ENCODE measurements around the gene KCNH4.
"Not testable (repeated sequence)": the region's sequence is repeated elsewhere in the genome, so short reads cannot be mapped to it uniquely, and the experiment has no call there.

KCNH4 gene

GRCh38 chr17:42210046-42210445 lies 29.1 kb upstream of the KCNH4 start:
- no peaks in the 10 kb centered on the region for H3K27me3 ChIP-seq (ENCODE audit: control insufficient read depth, insufficient read depth, low read length)
- no peaks in the 10 kb centered on the region for H3K9me3 ChIP-seq (ENCODE audit: control insufficient read depth, insufficient read depth, low read depth, low read length)
- H3K36me3 ChIP-seq (ENCODE audit: control insufficient read depth, insufficient read depth, low read length) = peaks cover 73% of the 10 kb centered on the region
- H3K9ac ChIP-seq (ENCODE audit: low read length) = no peak overlapping the region
- no peak overlapping the region for H3K4me3 ChIP-seq (ENCODE audit: low read depth, low read length)
- no peaks in the 10 kb centered on the region for H3K4me1 ChIP-seq (ENCODE audit: control insufficient read depth, insufficient read depth, low read length)
- H3K27ac ChIP-seq (ENCODE audit: low read depth, low read length) = no peak overlapping the region

- H3K4me3 ChIP-seq (ENCODE audit: low read depth, low read length); H3K9ac ChIP-seq (ENCODE audit: low read length); H3K9me3 ChIP-seq (ENCODE audit: control insufficient read depth, insufficient read depth, low read depth, low read length); H3K4me1 ChIP-seq (ENCODE audit: control insufficient read depth, insufficient read depth, low read length); H3K27ac ChIP-seq (ENCODE audit: low read depth, low read length); H3K27me3 ChIP-seq (ENCODE audit: control insufficient read depth, insufficient read depth, low read length): not testable (repeated sequence)
- peaks cover 75% of the 10 kb centered on the region for H3K36me3 ChIP-seq (ENCODE audit: control insufficient read depth, insufficient read depth, low read length)
Observed at GRCh38 chr17:42206153-42206612, 25.2 kb upstream of the KCNH4 start.

GRCh38 chr17:42203354-42203753 lies 22.4 kb upstream of the KCNH4 start:
- Histone ChIP-seq H3K27me3 (ENCODE audit: control insufficient read depth, insufficient read depth, low read length) (no peaks in the 10 kb centered on the region), H3K36me3 (ENCODE audit: control insufficient read depth, insufficient read depth, low read length) (peaks cover 68% of the 10 kb centered on the region), H3K27ac (ENCODE audit: low read depth, low read length) (no peak overlapping the region), H3K4me1 (ENCODE audit: control insufficient read depth, insufficient read depth, low read length) (no peaks in the 10 kb centered on the region), H3K9ac (ENCODE audit: low read length) (no peak overlapping the region), H3K4me3 (ENCODE audit: low read depth, low read length) (no peak overlapping the region), H3K9me3 (ENCODE audit: control insufficient read depth, insufficient read depth, low read depth, low read length) (no peaks in the 10 kb centered on the region)

GRCh38 chr17:42202696-42203095 lies 21.8 kb upstream of the KCNH4 start:
- H3K9me3 ChIP-seq (ENCODE audit: control insufficient read depth, insufficient read depth, low read depth, low read length) = no peaks in the 10 kb centered on the region
- H3K4me1 ChIP-seq (ENCODE audit: control insufficient read depth, insufficient read depth, low read length) = no peaks in the 10 kb centered on the region
- peaks cover 67% of the 10 kb centered on the region for H3K36me3 ChIP-seq (ENCODE audit: control insufficient read depth, insufficient read depth, low read length)
- H3K4me3 ChIP-seq (ENCODE audit: low read depth, low read length) = no peak overlapping the region
- no peak overlapping the region for H3K27ac ChIP-seq (ENCODE audit: low read depth, low read length)
- no peak overlapping the region for H3K9ac ChIP-seq (ENCODE audit: low read length)
- no peaks in the 10 kb centered on the region for H3K27me3 ChIP-seq (ENCODE audit: control insufficient read depth, insufficient read depth, low read length)

GRCh38 chr17:42202159-42202558 lies 21.2 kb upstream of the KCNH4 start:
- no peaks in the 10 kb centered on the region for H3K4me1 ChIP-seq (ENCODE audit: control insufficient read depth, insufficient read depth, low read length)
- no peak overlapping the region for H3K4me3 ChIP-seq (ENCODE audit: low read depth, low read length)
- H3K9ac ChIP-seq (ENCODE audit: low read length) = no peak overlapping the region
- H3K9me3 ChIP-seq (ENCODE audit: control insufficient read depth, insufficient read depth, low read depth, low read length) = no peaks in the 10 kb centered on the region
- H3K27ac ChIP-seq (ENCODE audit: low read depth, low read length) = no peak overlapping the region
- H3K27me3 ChIP-seq (ENCODE audit: control insufficient read depth, insufficient read depth, low read length) = no peaks in the 10 kb centered on the region
- H3K36me3 ChIP-seq (ENCODE audit: control insufficient read depth, insufficient read depth, low read length) = peaks cover 61% of the 10 kb centered on the region

GRCh38 chr17:42201458-42201772 lies 20.5 kb upstream of the KCNH4 start:
- no peak overlapping the region for H3K9ac ChIP-seq (ENCODE audit: low read length)
- no peaks in the 10 kb centered on the region for H3K9me3 ChIP-seq (ENCODE audit: control insufficient read depth, insufficient read depth, low read depth, low read length)
- H3K36me3 ChIP-seq (ENCODE audit: control insufficient read depth, insufficient read depth, low read length) = peaks cover 59% of the 10 kb centered on the region
- H3K4me3 ChIP-seq (ENCODE audit: low read depth, low read length) = no peak overlapping the region
- H3K27me3 ChIP-seq (ENCODE audit: control insufficient read depth, insufficient read depth, low read length) = no peaks in the 10 kb centered on the region
- H3K27ac ChIP-seq (ENCODE audit: low read depth, low read length) = no peak overlapping the region
- H3K4me1 ChIP-seq (ENCODE audit: control insufficient read depth, insufficient read depth, low read length) = no peaks in the 10 kb centered on the region

DNA sequence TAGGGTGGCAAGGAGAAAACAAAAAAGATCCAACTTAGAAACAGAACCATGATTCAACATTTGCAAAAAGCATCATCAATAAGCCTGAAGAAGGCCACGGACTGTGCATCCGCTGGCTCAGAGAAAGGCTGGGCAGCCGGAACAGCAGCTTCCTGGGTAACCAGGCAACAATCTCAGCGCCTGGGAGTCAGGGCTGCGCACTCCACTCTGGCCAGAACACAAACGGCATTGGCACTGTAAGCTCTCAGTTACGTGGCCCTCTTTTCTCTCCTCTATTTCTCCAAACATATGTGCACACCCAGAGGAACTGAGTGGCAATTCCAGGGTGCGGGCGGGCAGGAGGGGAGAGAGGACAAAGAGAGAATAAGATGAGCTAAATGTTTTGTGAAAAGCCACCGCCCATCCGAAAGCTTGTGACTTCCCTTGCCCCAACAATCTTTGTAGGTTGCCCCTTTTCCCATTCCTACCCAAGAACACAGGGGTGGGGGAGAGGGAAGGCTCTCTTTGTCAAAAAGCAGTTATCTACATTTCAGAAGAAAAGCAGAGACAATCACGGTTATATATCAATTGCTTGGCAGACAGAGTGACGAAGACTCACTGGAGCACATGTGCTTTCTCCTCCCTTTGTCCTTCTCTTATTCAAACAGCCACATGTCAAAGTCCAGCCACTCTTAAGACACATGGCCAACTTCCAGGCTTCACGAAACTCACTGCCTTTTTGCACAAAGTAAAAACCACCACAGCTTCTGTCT lies 19.9 kb upstream of the KCNH4 start:
- no peak overlapping the region for H3K4me3 ChIP-seq (ENCODE audit: low read depth, low read length)
- H3K27ac ChIP-seq (ENCODE audit: low read depth, low read length) = no peak overlapping the region
- no peaks in the 10 kb centered on the region for H3K4me1 ChIP-seq (ENCODE audit: control insufficient read depth, insufficient read depth, low read length)
- H3K36me3 ChIP-seq (ENCODE audit: control insufficient read depth, insufficient read depth, low read length) = peaks cover 54% of the 10 kb centered on the region
- H3K9me3 ChIP-seq (ENCODE audit: control insufficient read depth, insufficient read depth, low read depth, low read length) = no peaks in the 10 kb centered on the region
- H3K9ac ChIP-seq (ENCODE audit: low read length) = no peak overlapping the region
- H3K27me3 ChIP-seq (ENCODE audit: control insufficient read depth, insufficient read depth, low read length) = no peaks in the 10 kb centered on the region

DNA sequence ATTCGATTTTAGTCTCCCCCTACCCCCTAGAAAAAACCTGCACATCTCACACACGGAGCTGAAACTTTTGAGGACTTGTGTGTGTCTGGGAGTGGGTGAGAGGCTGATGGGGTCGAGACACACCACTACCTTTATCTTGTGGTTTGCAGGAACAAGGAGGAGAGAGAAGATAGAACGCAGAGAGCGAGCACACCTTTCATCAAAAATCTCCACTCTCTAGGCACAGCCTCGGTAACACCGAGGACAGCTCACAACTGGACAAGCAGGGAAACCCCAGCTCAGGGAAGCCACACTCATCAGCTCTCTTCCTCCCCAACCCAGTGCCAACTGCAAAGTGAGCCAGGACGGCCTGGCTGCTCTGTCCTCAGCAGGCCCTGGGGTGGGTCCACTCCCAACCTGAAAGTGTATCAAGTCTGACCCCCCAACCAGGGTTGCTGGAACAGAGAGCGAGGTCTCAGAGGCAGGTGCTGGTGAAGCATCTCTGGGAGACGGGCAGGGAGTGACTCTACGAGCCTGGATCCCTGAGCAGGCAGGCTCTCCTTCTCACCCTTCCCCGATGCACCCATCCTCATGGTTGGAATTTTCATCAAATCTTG lies 18.6 kb upstream of the KCNH4 start:
- Histone ChIP-seq H3K36me3 (ENCODE audit: control insufficient read depth, insufficient read depth, low read length) (peaks cover 44% of the 10 kb centered on the region), H3K4me3 (ENCODE audit: low read depth, low read length) (no peak overlapping the region), H3K9me3 (ENCODE audit: control insufficient read depth, insufficient read depth, low read depth, low read length) (no peaks in the 10 kb centered on the region), H3K4me1 (ENCODE audit: control insufficient read depth, insufficient read depth, low read length) (peaks cover under 1% of the 10 kb centered on the region; the same call in 1 of the 2 replicates), H3K9ac (ENCODE audit: low read length) (no peak overlapping the region), H3K27ac (ENCODE audit: low read depth, low read length) (no peak overlapping the region), H3K27me3 (ENCODE audit: control insufficient read depth, insufficient read depth, low read length) (no peaks in the 10 kb centered on the region)

DNA sequence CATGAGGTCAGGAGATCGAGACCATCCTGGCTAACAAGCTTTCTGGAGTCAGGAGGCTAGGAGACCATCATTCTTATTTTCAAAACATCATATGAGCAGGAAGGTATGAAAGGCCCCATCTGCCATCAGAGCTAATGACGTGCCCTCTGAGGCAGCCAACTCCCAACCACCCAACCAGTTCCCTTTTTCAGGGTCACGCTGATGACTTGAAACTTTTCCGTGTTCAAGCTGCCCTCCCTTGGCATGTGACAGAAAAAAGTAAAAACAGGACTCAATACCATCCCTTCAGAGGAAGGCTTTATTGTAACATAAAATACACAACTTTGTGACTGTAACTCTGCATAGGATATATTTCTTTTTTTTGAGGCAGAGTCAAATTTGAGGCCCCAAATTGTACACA lies 18.0 kb upstream of the KCNH4 start:
- Histone ChIP-seq H3K36me3 (ENCODE audit: control insufficient read depth, insufficient read depth, low read length) (peaks cover 38% of the 10 kb centered on the region), H3K27me3 (ENCODE audit: control insufficient read depth, insufficient read depth, low read length) (no peaks in the 10 kb centered on the region), H3K4me1 (ENCODE audit: control insufficient read depth, insufficient read depth, low read length) (peaks cover 7% of the 10 kb centered on the region; the same call in 1 of the 2 replicates), H3K9me3 (ENCODE audit: control insufficient read depth, insufficient read depth, low read depth, low read length) (no peaks in the 10 kb centered on the region), H3K9ac (ENCODE audit: low read length) (no peak overlapping the region), H3K4me3 (ENCODE audit: low read depth, low read length) (no peak overlapping the region), H3K27ac (ENCODE audit: low read depth, low read length) (no peak overlapping the region)

DNA sequence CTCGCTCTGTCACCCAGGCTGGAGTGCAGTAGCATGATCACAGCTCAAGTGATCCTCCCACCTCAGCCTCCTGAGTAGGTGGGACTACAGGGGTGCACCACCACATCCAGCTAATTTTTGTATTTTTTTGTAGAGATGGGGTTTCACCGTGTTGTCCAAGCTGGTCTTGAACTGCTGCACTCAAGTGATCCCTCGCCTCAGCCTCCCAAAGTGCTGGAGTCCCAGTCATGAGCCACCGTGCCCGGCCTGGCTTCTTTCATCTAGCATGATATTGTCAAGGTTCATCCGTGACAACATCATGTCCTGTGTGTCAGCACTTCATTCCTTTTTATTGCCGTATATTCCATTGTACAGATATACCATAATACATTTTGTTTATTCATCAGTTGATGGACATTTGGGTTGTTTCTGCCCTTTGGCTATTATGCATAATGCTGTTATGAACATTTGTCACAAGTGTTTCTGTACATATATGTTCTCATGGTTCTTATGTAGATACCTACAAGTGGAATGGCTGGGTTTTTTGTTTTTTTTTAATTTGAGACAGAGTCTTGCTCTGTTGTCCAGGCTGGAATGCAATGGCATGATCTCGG lies 16.7 kb upstream of the KCNH4 start:
- Histone ChIP-seq H3K9ac (ENCODE audit: low read length) (no peak overlapping the region), H3K4me3 (ENCODE audit: low read depth, low read length) (no peak overlapping the region)

More for the DNA sequence above, 16.7 kb upstream of the KCNH4 start:
- peaks cover 29% of the 10 kb centered on the region for H3K36me3 ChIP-seq (ENCODE audit: control insufficient read depth, insufficient read depth, low read length)
- H3K9me3 ChIP-seq (ENCODE audit: control insufficient read depth, insufficient read depth, low read depth, low read length) = no peaks in the 10 kb centered on the region
- H3K4me1 ChIP-seq (ENCODE audit: control insufficient read depth, insufficient read depth, low read length) = peaks cover 14% of the 10 kb centered on the region; the same call in 1 of the 2 replicates
- no peak overlapping the region for H3K27ac ChIP-seq (ENCODE audit: low read depth, low read length)
- no peaks in the 10 kb centered on the region for H3K27me3 ChIP-seq (ENCODE audit: control insufficient read depth, insufficient read depth, low read length)

Data from HUES6 (cell line).